VCaP (cell line): Measurements from ENCODE around the gene GAPDHS.

Source experiments
- H3K27ac ChIP-seq: fragments of 450-650 bp; 2 replicates; pipeline ENCODE4 v1.5.1; 2017
- TF ChIP-seq, protein P1 (sequence below): fragments of 450-650 bp; conservative IDR thresholded peaks from 2 replicates; pipeline ENCODE4 v1.5.1; 2017; ENCODE audit warnings: mild to moderate bottlenecking, moderate library complexity

GAPDHS gene

DNA sequence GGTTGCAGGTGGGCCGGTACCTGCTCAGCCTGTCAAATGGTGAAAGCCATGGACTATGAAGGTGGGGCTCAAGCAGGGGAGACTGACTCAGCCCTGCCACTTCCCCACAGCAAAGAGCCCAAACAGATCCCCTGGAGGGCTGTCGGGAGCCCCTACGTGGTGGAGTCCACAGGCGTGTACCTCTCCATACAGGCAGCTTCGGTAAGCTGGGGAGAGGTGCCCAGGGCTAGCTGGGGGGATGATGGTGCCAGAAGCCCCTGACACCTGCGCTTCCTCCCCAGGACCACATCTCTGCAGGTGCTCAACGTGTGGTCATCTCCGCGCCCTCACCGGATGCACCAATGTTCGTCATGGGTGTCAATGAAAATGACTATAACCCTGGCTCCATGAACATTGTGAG lies 9.0 kb downstream of the GAPDHS start:
- TF ChIP-seq, protein P1, sequence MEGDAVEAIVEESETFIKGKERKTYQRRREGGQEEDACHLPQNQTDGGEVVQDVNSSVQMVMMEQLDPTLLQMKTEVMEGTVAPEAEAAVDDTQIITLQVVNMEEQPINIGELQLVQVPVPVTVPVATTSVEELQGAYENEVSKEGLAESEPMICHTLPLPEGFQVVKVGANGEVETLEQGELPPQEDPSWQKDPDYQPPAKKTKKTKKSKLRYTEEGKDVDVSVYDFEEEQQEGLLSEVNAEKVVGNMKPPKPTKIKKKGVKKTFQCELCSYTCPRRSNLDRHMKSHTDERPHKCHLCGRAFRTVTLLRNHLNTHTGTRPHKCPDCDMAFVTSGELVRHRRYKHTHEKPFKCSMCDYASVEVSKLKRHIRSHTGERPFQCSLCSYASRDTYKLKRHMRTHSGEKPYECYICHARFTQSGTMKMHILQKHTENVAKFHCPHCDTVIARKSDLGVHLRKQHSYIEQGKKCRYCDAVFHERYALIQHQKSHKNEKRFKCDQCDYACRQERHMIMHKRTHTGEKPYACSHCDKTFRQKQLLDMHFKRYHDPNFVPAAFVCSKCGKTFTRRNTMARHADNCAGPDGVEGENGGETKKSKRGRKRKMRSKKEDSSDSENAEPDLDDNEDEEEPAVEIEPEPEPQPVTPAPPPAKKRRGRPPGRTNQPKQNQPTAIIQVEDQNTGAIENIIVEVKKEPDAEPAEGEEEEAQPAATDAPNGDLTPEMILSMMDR = no peak
- no peak overlapping the region for H3K27ac ChIP-seq

- TF ChIP-seq, protein P1 = no peak
- no peak overlapping the region for H3K27ac ChIP-seq
These were observed 10.2 kb downstream of the GAPDHS start for GRCh38 chr19:35543280-35544109.

DNA sequence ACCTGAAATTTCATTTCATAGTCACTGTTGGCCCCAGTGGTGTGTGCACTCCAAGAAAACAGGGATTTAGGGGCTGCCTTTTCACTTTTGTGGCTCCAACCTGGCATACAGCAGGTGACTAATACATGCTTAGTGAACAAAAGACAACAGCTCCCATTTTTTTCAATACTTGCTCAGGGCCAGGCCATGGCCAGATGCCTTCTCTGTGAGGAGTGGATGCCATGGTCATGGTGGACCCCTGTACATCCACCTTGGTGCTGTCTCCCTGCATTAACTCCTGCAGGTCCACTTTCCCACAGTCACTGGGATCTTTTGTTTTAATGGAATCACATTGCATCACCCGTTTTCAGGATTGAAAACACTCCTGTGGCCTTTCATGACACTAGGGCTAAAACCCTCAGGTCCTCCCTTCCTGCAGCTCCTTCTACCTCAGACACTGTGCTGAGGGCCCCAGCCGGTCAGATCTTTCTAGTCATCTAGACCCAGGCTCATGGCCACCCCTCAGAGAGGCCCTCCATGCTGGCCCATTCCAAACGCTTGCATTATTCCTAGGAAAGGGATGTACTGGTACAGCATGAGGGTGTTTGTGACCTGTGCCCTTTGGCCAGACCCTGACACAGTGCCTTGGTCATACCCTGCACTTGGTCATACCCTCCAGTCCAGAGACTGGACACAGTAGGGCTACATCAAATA lies 11.0 kb downstream of the GAPDHS start:
- TF ChIP-seq, protein P1 = no peak
- H3K27ac ChIP-seq = peak overlapping the region; percentile 84; the same call in 1 of the 2 replicates

GRCh38 chr19:35545001-35545854 lies 12.0 kb downstream of the GAPDHS start, which contains the start of gene TMEM147:
TSS of gene TMEM147 (plus strand) at chr19:35545626. CDS start at chr19:35545740, 114 bp downstream.
- TF ChIP-seq, protein P1 = no peak

DNA sequence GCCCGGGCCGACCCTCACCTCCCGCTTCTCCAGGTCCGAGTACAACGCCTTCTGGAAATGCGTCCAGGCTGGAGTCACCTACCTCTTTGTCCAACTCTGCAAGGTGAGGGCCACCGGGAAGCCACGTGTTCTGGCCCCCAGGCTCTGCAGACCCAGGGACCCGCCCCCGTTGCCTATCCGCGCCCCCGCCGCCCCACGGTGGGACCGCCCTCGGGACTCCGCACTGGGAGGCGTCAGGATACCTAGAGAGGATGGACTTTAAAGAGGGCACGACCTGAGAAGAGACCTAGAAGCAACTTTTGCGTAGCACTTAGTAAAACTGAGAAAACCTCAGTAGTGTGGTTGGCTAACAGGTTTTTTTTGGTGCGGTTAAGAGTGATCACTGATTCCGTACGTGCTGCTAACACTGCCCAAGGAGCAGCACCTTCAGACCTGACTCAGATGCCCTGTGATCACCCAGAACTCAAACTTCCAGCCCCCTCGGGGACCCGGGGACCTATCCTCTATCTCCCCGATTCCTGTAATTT lies 12.7 kb downstream of the GAPDHS start:
- TF ChIP-seq, protein P1 = no peak
- H3K27ac ChIP-seq = peak overlapping the region; percentile 84

More at GRCh38 chr19:35545001-35545854, 12.0 kb downstream of the GAPDHS start, which contains the start of gene TMEM147:
- peak within 1 kb of the TSS; percentile 84 for H3K27ac ChIP-seq

- TF ChIP-seq, protein P1 = no peak
- H3K27ac ChIP-seq = peak overlapping the region; percentile 84
These were observed 13.3 kb downstream of the GAPDHS start for GRCh38 chr19:35546532-35546931.
